HEK293 (cell line): Measurements from ENCODE around the gene AHCYL2.

Experiments
- CTCF ChIA-PET: fragments of 350-600 bp; formaldehyde crosslinking; extraction: SDS; loops from one replicate; lab custom pipeline; 2021; ENCODE audit warnings: antibody characterized with exemption; lab: Yijun Ruan, JAX
- POLR2A ChIA-PET: fragments of 300-600 bp; formaldehyde crosslinking; extraction: SDS; loops from one replicate; lab custom pipeline; 2020; ENCODE audit warnings: antibody characterized with exemption, inconsistent platforms; lab: Yijun Ruan, JAX
- H3K27ac ChIP-seq: fragments of 200-500 bp; sonication (Bioruptor generic); 2 replicates; pipeline ENCODE4 v1.5.1; 2014; ENCODE audit warnings: low read depth, low read length, control low read depth, inconsistent platforms; ENCODE audit errors: extremely low read depth
- H3K36me3 ChIP-seq, 2 experiments: fragments of 200-500 bp in 1 of 2; sonication (Bioruptor generic) in 1 of 2; 1 replicate in 1 of 2; 2 replicates in 1 of 2; pipeline ENCODE4 v1.5.1; 2014 to 2017; ENCODE audit warnings: inconsistent platforms in 2 of 2, low read length in 2 of 2; ENCODE audit not compliant: control insufficient read depth in 2 of 2, insufficient read depth in 1 of 2
- H3K4me1 ChIP-seq: fragments of 200-500 bp; sonication (Bioruptor generic); 2 replicates; pipeline ENCODE4 v1.5.1; 2014; ENCODE audit warnings: mild to moderate bottlenecking, low read length, inconsistent platforms; ENCODE audit not compliant: control insufficient read depth, insufficient read depth
- H3K4me3 ChIP-seq: 2 replicates; pipeline ENCODE4 v1.5.1; 2011; ENCODE audit warnings: low read depth, mild to moderate bottlenecking, control low read depth, low read length, moderate library complexity
- H3K9me3 ChIP-seq: fragments of 200-500 bp; sonication (Bioruptor generic); 2 replicates; pipeline ENCODE4 v1.5.1; 2014; ENCODE audit warnings: low read depth, low read length, inconsistent platforms; ENCODE audit not compliant: control insufficient read depth, insufficient read depth
- ATF2 ChIP-seq: fragments of 450-650 bp; formaldehyde crosslinking; IDR thresholded peaks from 2 replicates; pipeline ENCODE4 v1.5.1; 2016; ENCODE audit warnings: missing biosample characterization, missing genetic modification characterization, low read depth
- GFI1B ChIP-seq: fragments of 450-650 bp; formaldehyde crosslinking; IDR thresholded peaks from 2 replicates; pipeline ENCODE4 v1.5.1; 2016; ENCODE audit warnings: missing biosample characterization, missing genetic modification characterization
- GLIS1 ChIP-seq: fragments of 450-650 bp; formaldehyde crosslinking; IDR thresholded peaks from 2 replicates; pipeline ENCODE4 v1.5.1; 2016; ENCODE audit warnings: missing biosample characterization, missing genetic modification characterization
- SCRT2 ChIP-seq: fragments of 450-650 bp; formaldehyde crosslinking; IDR thresholded peaks from 2 replicates; pipeline ENCODE4 v1.5.1; 2016; ENCODE audit warnings: missing biosample characterization, missing genetic modification characterization
- WT1 ChIP-seq: fragments of 450-650 bp; formaldehyde crosslinking; IDR thresholded peaks from 2 replicates; pipeline ENCODE4 v1.5.1; 2016; ENCODE audit warnings: missing biosample characterization, missing genetic modification characterization
- YY2 ChIP-seq: fragments of 450-650 bp; formaldehyde crosslinking; IDR thresholded peaks from 2 replicates; pipeline ENCODE4 v1.5.1; 2016; ENCODE audit warnings: missing biosample characterization, missing genetic modification characterization
- ZBTB10 ChIP-seq: fragments of 450-650 bp; formaldehyde crosslinking; IDR thresholded peaks from 2 replicates; pipeline ENCODE4 v1.5.1; 2016; ENCODE audit warnings: missing biosample characterization, missing genetic modification characterization
- ZBTB17 ChIP-seq: fragments of 450-650 bp; formaldehyde crosslinking; IDR thresholded peaks from 2 replicates; pipeline ENCODE4 v1.5.1; 2016; ENCODE audit warnings: missing biosample characterization, missing genetic modification characterization
- ZBTB26 ChIP-seq: fragments of 450-650 bp; formaldehyde crosslinking; optimal IDR thresholded peaks from 2 replicates; pipeline ENCODE3; 2016; ENCODE audit warnings: missing biosample characterization, mild to moderate bottlenecking, missing genetic modification characterization
- ZNF133 ChIP-seq: fragments of 450-650 bp; formaldehyde crosslinking; IDR thresholded peaks from 2 replicates; pipeline ENCODE4 v1.5.1; 2016; ENCODE audit warnings: missing biosample characterization, missing genetic modification characterization
- ZNF398 ChIP-seq: fragments of 450-650 bp; formaldehyde crosslinking; IDR thresholded peaks from 2 replicates; pipeline ENCODE4 v1.5.1; 2017; ENCODE audit warnings: missing biosample characterization, missing genetic modification characterization
- ZNF404 ChIP-seq: fragments of 450-650 bp; formaldehyde crosslinking; IDR thresholded peaks from 2 replicates; pipeline ENCODE4 v1.5.1; 2017; ENCODE audit warnings: missing biosample characterization, missing genetic modification characterization
- ZNF707 ChIP-seq: fragments of 450-650 bp; formaldehyde crosslinking; IDR thresholded peaks from 2 replicates; pipeline ENCODE4 v1.5.1; 2016; ENCODE audit warnings: missing biosample characterization, missing genetic modification characterization
- ZSCAN18 ChIP-seq: fragments of 450-650 bp; formaldehyde crosslinking; IDR thresholded peaks from 2 replicates; pipeline ENCODE4 v1.5.1; 2016; ENCODE audit warnings: missing biosample characterization, missing genetic modification characterization
- ZSCAN5A ChIP-seq: fragments of 450-650 bp; formaldehyde crosslinking; IDR thresholded peaks from 2 replicates; pipeline ENCODE4 v1.5.1; 2016; ENCODE audit warnings: missing biosample characterization, missing genetic modification characterization

Gene AHCYL2

GRCh38 chr7:129426482-129426881 is 201.7 kb downstream of the AHCYL2 start:
- CTCF ChIA-PET, result interaction anchor here (0.5 to 2.8 kb wide), 4 partner anchors 12 to 83 kb away, joined by 4 to 9 read pairs (median 5); no protein-coding TSS in a partner anchor

More at GRCh38 chr7:129426482-129426881, 201.7 kb downstream of the AHCYL2 start:
- no peak overlapping the region for H3K4me3 ChIP-seq
- H3K9me3 ChIP-seq, result no peaks in the 10 kb centered on the region
- no peak overlapping the region for H3K27ac ChIP-seq
- no peak for TF ChIP-seq GFI1B (tag by site-specific recombination)
- TF ChIP-seq ZNF398 (tag by site-specific recombination), result no peak
- no peak for TF ChIP-seq ZNF133
- TF ChIP-seq ZNF404 (tag by site-specific recombination), result no peak
- no peak for TF ChIP-seq ATF2 (tag by site-specific recombination)
- no peak for TF ChIP-seq ZNF707 (tag by site-specific recombination)
- TF ChIP-seq WT1 (tag by site-specific recombination), result no peak
- no peak for TF ChIP-seq SCRT2 (tag by site-specific recombination)
- no peak for TF ChIP-seq ZSCAN5A (tag by site-specific recombination)
- no peak for TF ChIP-seq ZBTB17 (tag by site-specific recombination)
- TF ChIP-seq ZBTB26 (tag by site-specific recombination), result no peak
- no peak for TF ChIP-seq ZSCAN18 (tag by site-specific recombination)
- no peak for TF ChIP-seq GLIS1
- TF ChIP-seq YY2 (tag by site-specific recombination), result no peak
- TF ChIP-seq ZBTB10 (tag by site-specific recombination), result no peak
- no peaks in the 10 kb centered on the region for H3K4me1 ChIP-seq
- peaks cover 0 to 11% of the 10 kb centered on the region in 2 experiments; a peak in 1 of 3 replicates for H3K36me3 ChIP-seq
- POLR2A ChIA-PET, result no interaction called here
